Muscle layer of duodenum (tissue), 2 donors: Measurements from ENCODE around the gene CYBRD1.
A peak's percentile ranks its signal among the peaks of the same experiment; 100 is the strongest.

Experiments used
- H3K27ac ChIP-seq: one replicate; pipeline ENCODE4 v1.7.0; 2013; ENCODE audit warnings: mild to moderate bottlenecking, low read length
- H3K27me3 ChIP-seq: one replicate; pipeline ENCODE4 v1.7.0; 2013; ENCODE audit warnings: low read depth, mild to moderate bottlenecking, control low read depth, low read length
- H3K36me3 ChIP-seq, 2 donors: one replicate each; pipeline ENCODE4 v1.7.0; 2013; ENCODE audit warnings: low read length in 2 of 2, control low read depth in 1 of 2, mild to moderate bottlenecking in 1 of 2; ENCODE audit not compliant: insufficient read depth in 2 of 2, control insufficient read depth in 1 of 2
- H3K4me1 ChIP-seq, 2 donors: one replicate each; pipeline ENCODE4 v1.7.0; 2013; ENCODE audit warnings: low read length in 2 of 2, mild to moderate bottlenecking in 2 of 2, control low read depth in 1 of 2, moderate library complexity in 1 of 2; ENCODE audit not compliant: insufficient read depth in 2 of 2, control insufficient read depth in 1 of 2
- H3K4me3 ChIP-seq, 2 donors: one replicate each; pipeline ENCODE4 v1.7.0; 2013; ENCODE audit warnings: low read length in 2 of 2, low read depth in 1 of 2, mild to moderate bottlenecking in 1 of 2
- H3K9me3 ChIP-seq, 2 donors: one replicate each; pipeline ENCODE4 v1.7.0; 2013; ENCODE audit warnings: low read length in 2 of 2, control low read depth in 1 of 2, mild to moderate bottlenecking in 1 of 2; ENCODE audit not compliant: control insufficient read depth in 1 of 2
- donor health status: healthy.

CYBRD1 gene

DNA sequence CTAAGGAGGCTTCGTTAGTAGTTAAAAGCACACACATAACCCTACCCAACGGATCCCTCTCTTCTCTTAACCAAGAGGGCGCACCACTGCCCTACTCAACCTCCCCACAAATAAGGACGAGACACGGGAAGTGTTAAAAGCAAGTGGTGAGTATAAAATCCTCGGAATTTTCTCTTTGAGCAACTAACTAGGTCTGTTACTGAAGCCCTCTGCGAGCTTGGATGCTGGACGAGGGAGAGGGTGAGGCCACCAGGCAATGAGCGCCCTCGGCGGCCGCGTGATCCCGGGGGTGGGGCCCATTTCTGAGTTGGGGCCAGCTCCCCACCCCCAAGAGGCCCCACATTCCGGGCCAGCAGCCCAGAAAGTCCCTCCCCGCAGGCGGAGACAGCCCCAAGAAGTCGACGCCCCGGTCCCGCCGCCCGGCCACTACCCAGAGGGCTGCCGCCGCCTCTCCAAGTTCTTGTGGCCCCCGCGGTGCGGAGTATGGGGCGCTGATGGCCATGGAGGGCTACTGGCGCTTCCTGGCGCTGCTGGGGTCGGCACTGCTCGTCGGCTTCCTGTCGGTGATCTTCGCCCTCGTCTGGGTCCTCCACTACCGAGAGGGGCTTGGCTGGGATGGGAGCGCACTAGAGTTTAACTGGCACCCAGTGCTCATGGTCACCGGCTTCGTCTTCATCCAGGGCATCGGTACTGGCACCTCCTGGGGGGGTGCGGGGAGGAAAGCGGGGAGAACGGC is at the start of gene CYBRD1:
CYBRD1 (plus strand) TSS at position 423 of the 736 bp plus-strand sequence; CDS start at position 495, 72 bp downstream.
- no peaks in the 10 kb centered on the region for H3K36me3 ChIP-seq
- H3K27ac ChIP-seq, result peak within 1 kb of the TSS; percentile 75
- H3K9me3 ChIP-seq, result no peaks in the 10 kb centered on the region
- peak within 1 kb of the TSS; percentile 89 to 98 for H3K4me3 ChIP-seq
- peaks cover 13% of the 10 kb centered on the region in 2 donors for H3K4me1 ChIP-seq
- H3K27me3 ChIP-seq, result no peaks in the 10 kb centered on the region

- peaks cover 24 to 36% of the 10 kb centered on the region in 2 donors for H3K36me3 ChIP-seq
- H3K27me3 ChIP-seq, result no peaks in the 10 kb centered on the region
- H3K9me3 ChIP-seq, result no peaks in the 10 kb centered on the region
- H3K4me1 ChIP-seq, result no peaks in the 10 kb centered on the region
- no peak overlapping the region for H3K27ac ChIP-seq
- H3K4me3 ChIP-seq, result no peak overlapping the region
These were observed 46.3 kb upstream of the CYBRD1 start for GRCh38 chr2:171475979-171476378.

DNA sequence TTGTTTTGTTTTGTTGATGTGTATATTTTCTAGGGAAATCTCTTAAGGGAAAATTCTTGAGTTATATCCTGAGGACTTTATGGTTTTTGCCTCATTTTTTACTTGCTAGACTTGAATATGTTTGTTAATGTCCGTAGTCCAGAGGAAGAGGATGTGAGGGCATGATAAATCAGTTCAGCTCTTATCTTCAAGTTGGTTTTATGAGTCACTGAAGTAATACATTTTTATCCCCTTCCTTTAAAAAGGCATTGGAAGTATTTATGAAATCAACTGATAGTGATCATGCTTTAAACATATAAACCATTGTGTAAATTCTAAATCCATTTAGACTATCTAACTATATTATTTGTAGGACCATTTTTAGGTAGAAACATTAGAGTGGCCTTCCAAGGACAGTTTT is 43.9 kb upstream of the CYBRD1 start:
- Histone ChIP-seq H3K27me3 (no peaks in the 10 kb centered on the region), H3K9me3 (no peaks in the 10 kb centered on the region), H3K4me1 (no peaks in the 10 kb centered on the region), H3K27ac (no peak overlapping the region), H3K4me3 (no peak overlapping the region), H3K36me3 (peaks cover 35 to 38% of the 10 kb centered on the region in 2 donors)

GRCh38 chr2:171479154-171479814 is 43.0 kb upstream of the CYBRD1 start:
- H3K4me3 ChIP-seq, result no peak overlapping the region
- no peak overlapping the region for H3K27ac ChIP-seq
- H3K36me3 ChIP-seq, result peaks cover 28 to 32% of the 10 kb centered on the region in 2 donors
- no peaks in the 10 kb centered on the region for H3K27me3 ChIP-seq
- H3K4me1 ChIP-seq, result no peaks in the 10 kb centered on the region
- no peaks in the 10 kb centered on the region for H3K9me3 ChIP-seq

GRCh38 chr2:171480908-171481307 is 41.4 kb upstream of the CYBRD1 start:
- Histone ChIP-seq H3K27ac (no peak overlapping the region), H3K4me3 (no peak overlapping the region), H3K9me3 (no peaks in the 10 kb centered on the region), H3K36me3 (peaks cover 19 to 20% of the 10 kb centered on the region in 2 donors), H3K27me3 (no peaks in the 10 kb centered on the region), H3K4me1 (no peaks in the 10 kb centered on the region)

DNA sequence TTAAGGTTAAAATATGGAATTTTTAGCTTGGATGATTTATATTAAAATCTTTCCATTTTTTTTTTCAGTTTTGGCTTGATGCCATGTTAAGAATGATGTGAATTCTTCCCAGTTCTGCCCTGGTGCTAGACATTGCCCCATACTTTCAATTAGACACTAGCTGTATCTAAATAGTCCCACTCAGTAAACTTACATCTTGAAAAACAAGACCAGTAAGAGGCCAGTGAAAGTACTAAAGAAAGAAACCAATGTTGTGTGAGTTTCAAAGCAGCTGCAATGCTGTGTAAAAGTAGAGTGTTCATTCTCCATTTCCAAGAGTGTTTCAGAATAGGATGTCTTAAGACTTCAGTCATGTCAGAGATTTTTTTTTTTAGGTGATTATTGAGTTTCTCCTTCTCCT is 40.0 kb upstream of the CYBRD1 start:
- Histone ChIP-seq H3K9me3 (no peaks in the 10 kb centered on the region), H3K27me3 (no peaks in the 10 kb centered on the region)

DNA sequence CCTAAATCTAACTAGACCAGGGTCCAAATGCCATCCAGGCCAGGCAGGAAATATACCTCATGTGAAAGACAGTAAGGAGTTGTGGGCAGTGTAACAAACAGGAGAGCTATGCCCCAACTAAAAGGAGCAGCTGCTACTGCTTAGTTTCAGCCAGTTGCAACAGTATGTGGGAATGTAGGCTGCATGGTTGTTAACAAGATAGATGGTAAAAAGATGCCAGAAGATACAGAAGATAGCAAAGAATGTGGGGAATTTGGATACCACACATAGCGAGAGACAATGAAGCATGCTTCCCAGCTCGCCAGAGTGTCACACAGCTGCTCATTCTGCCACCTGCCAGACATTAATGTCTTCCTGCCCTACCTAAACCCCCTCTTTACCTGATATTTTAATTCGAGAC is 39.4 kb upstream of the CYBRD1 start:
- no peak overlapping the region for H3K4me3 ChIP-seq
- H3K4me1 ChIP-seq, result no peaks in the 10 kb centered on the region
- no peak overlapping the region for H3K27ac ChIP-seq
- H3K36me3 ChIP-seq, result peaks cover 12 to 19% of the 10 kb centered on the region in 2 donors
- no peaks in the 10 kb centered on the region for H3K9me3 ChIP-seq
- no peaks in the 10 kb centered on the region for H3K27me3 ChIP-seq

More for the DNA sequence above, 40.0 kb upstream of the CYBRD1 start:
- no peak overlapping the region for H3K4me3 ChIP-seq
- H3K4me1 ChIP-seq, result no peaks in the 10 kb centered on the region
- H3K27ac ChIP-seq, result no peak overlapping the region
- peaks cover 12 to 19% of the 10 kb centered on the region in 2 donors for H3K36me3 ChIP-seq

DNA sequence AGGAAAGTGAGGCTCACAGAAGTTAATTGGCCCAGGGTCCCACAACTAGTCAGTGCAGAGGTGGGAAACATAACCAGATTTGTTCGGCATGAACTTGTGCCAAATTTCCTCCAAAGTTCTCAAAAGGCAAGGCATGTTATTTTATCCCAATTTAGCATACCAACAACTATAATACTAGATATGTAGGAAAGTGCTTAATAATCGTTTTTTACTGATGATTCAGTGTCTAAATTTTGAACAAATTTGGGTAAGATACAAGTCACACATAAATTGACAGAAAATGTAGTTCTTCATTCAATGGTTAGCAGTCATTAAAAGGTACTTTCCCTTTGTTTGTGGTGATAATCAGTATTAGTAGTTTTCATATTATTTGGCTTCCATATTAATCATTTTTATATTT is 38.5 kb upstream of the CYBRD1 start:
- H3K27ac ChIP-seq, result no peak overlapping the region

GRCh38 chr2:171485116-171485515 is 37.2 kb upstream of the CYBRD1 start:
- Histone ChIP-seq H3K27me3 (no peaks in the 10 kb centered on the region), H3K4me3 (no peak overlapping the region), H3K4me1 (no peaks in the 10 kb centered on the region)

More for the DNA sequence above, 38.5 kb upstream of the CYBRD1 start:
- no peaks in the 10 kb centered on the region for H3K9me3 ChIP-seq
- H3K4me1 ChIP-seq, result no peaks in the 10 kb centered on the region
- H3K4me3 ChIP-seq, result no peak overlapping the region
- H3K36me3 ChIP-seq, result peaks cover 12 to 19% of the 10 kb centered on the region in 2 donors
- no peaks in the 10 kb centered on the region for H3K27me3 ChIP-seq

GRCh38 chr2:171487201-171487600 is 35.1 kb upstream of the CYBRD1 start:
- Histone ChIP-seq H3K27me3 (no peaks in the 10 kb centered on the region), H3K27ac (no peak overlapping the region), H3K36me3 (peaks cover 0 to 6% of the 10 kb centered on the region in 2 donors), H3K9me3 (no peaks in the 10 kb centered on the region), H3K4me3 (no peak overlapping the region), H3K4me1 (no peaks in the 10 kb centered on the region)

More at GRCh38 chr2:171485116-171485515, 37.2 kb upstream of the CYBRD1 start:
- peaks cover 10 to 16% of the 10 kb centered on the region in 2 donors for H3K36me3 ChIP-seq
- no peaks in the 10 kb centered on the region for H3K9me3 ChIP-seq
- no peak overlapping the region for H3K27ac ChIP-seq

DNA sequence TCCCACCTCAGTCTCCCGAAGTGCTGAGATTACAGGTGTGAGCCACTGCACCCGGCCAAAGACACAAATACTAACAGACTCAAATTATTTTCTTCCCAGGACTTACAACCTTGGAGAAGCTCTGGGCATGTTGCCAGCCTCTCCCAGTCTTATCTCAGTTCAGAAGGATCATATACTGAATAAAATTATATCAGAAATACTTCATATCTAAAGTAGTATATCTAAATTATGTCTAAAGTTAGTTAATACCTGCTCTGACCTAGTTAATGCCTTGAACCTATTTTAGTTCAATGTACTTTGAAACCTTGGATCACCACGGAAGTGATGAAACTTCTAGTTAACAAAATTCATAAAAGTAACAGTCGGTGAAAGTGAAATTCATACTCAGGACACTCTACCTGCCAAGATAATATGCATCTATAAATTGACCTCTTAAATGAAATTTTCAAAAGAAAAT is 34.4 kb upstream of the CYBRD1 start:
- Histone ChIP-seq H3K4me3 (no peak overlapping the region), H3K27ac (no peak overlapping the region), H3K27me3 (no peaks in the 10 kb centered on the region), H3K9me3 (no peaks in the 10 kb centered on the region), H3K36me3 (peaks cover 0 to 5% of the 10 kb centered on the region in 2 donors), H3K4me1 (no peaks in the 10 kb centered on the region)
